Peyer's patch (tissue), 4 donors: ENCODE results near the gene RCOR1.

Experiments
- POLR2A ChIP-seq, 2 donors: fragments of 450-650 bp; IDR thresholded peaks; one replicate each; pipeline ENCODE4 v1.5.1; 2017; ENCODE audit warnings: antibody characterized with exemption in 2 of 2, mild to moderate bottlenecking in 2 of 2, moderate library complexity in 2 of 2
- TF ChIP-seq, protein P1 (sequence below), 6 experiments: fragments of 450-650 bp in 4 of 6; fragments of 200-600 bp in 2 of 6; sonication (generic) in 1 of 6; IDR thresholded peaks; one replicate each; pipeline ENCODE4 v1.5.1; 2017 to 2019; ENCODE audit warnings: antibody characterized with exemption in 6 of 6, mild to moderate bottlenecking in 3 of 6, moderate library complexity in 1 of 6

- TF ChIP-seq, protein P1, sequence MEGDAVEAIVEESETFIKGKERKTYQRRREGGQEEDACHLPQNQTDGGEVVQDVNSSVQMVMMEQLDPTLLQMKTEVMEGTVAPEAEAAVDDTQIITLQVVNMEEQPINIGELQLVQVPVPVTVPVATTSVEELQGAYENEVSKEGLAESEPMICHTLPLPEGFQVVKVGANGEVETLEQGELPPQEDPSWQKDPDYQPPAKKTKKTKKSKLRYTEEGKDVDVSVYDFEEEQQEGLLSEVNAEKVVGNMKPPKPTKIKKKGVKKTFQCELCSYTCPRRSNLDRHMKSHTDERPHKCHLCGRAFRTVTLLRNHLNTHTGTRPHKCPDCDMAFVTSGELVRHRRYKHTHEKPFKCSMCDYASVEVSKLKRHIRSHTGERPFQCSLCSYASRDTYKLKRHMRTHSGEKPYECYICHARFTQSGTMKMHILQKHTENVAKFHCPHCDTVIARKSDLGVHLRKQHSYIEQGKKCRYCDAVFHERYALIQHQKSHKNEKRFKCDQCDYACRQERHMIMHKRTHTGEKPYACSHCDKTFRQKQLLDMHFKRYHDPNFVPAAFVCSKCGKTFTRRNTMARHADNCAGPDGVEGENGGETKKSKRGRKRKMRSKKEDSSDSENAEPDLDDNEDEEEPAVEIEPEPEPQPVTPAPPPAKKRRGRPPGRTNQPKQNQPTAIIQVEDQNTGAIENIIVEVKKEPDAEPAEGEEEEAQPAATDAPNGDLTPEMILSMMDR (IDR thresholded peaks at IDR 0.05), result peak; percentile 76 to 95 (median 90)
- TF ChIP-seq POLR2A (IDR thresholded peaks at IDR 0.05), result no peak
Observed at GRCh38 chr14:102594514-102595175, 2.2 kb downstream of the RCOR1 start.
